M059J (cell line): ENCODE results near the gene C14orf132. TPM values are rescaled to one million over a fixed set of nuclear protein-coding genes. Genes with fewer than 3 reads are reported as not detected.

Experiments used
- DNase-seq: peaks from one replicate; pipeline ENCODE4 v3.0.0-alpha.2; 2012; ENCODE audit warnings: low read depth
- total RNA-seq: library from RNA; depleted of rRNA; stranded (reverse); fragments of >200 nt; shearing (Covaris generic); gene quantifications from 2 replicates; pipeline ENCODE4 v1.2.3, GENCODE V29; 2014

Gene C14orf132
- total RNA-seq, 1 experiment from 2014 or later = 2.0 TPM

DNA sequence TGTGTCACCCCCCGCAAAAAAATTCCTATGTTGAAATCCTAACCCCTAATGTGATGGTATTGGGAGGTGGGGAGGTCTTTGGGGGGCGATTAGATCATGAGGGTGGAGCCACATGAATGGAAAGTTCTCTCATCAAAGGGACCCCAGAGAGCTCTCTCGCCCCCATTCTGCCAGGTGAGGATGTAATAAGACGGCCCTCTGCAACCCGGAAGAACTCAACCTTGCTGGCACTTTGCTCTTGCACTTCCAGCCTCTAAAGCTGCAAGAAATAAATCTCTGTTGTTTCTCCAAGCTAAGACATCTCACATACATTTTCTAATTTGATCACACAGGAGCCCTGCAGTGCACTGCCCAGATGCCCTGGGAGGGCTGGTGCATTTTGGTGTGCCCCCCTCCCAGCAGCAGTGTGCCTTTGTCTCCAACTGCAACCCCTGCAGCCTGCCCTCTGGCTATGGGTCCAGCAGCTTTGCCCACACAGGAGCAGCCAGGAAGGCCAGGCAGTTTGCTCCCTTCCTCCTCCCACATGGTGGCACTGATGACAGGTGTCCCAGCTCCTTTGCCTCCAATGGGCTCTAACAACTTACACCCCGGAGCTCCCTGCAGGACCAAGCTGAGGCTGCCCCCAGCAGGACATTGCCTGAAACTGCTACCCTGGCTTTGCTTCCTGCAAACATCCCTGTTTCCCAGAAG lies 59.3 kb downstream of the C14orf132 start:
- peak; percentile 55 for DNase-seq

DNA sequence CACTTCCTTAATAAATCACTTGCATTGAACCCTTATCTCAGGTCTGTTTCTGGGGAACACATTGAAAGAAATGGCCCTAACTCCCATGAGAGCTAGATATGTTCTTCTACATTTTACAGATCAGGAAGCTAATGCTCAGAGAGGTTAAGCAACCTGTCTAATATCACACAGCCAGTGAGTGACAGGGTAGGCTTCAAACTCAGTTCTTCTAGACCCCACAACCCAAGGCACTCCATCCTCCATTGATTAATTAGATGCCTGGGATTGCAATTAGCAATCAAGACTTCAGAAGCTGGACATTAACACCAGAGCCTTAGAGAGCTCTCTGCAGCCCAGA lies 59.8 kb downstream of the C14orf132 start:
- DNase-seq = no peak

DNA sequence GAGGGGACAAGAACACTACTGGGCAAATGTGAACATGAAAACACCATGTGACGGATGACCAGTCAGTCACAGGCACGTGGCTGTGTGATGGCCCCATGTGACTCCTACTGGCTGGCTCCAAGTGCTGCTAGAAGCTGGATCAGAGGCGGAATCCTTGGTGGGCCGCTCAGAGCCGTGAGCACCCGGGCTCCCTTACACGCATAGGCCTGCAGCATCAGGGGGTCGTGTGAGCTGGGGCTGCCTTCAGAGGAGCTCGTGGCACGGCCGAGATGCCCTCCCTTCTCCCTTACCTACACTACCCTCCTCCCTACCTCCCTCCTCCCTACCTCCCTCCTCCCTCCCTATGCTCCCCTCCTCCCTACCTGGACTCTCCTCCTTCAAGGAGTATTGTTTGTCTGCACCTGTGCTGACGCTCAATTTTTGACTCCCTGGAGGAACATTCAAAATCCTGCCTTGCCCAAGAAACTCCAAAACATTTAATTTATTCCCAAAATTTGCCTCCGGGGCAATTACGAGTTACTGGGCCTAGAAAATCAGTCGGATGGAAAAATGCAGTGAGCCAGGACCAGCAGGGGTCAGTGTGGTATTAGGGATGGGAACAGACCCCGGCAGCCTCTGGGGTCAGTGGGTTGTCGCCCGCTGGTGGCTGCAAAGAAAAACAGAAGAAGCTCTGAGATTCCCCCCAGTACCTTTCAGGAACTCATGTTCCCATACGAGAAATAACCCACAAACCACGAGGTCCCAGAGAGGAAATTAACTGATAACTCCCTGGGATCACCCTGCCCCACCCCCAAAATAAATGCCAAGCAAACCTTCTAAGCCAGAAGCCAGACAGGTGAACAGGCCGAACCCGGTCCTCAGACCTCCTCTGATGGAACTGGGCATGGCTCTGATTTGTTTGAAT lies 61.3 kb downstream of the C14orf132 start:
- peak; percentile 72 for DNase-seq

DNA sequence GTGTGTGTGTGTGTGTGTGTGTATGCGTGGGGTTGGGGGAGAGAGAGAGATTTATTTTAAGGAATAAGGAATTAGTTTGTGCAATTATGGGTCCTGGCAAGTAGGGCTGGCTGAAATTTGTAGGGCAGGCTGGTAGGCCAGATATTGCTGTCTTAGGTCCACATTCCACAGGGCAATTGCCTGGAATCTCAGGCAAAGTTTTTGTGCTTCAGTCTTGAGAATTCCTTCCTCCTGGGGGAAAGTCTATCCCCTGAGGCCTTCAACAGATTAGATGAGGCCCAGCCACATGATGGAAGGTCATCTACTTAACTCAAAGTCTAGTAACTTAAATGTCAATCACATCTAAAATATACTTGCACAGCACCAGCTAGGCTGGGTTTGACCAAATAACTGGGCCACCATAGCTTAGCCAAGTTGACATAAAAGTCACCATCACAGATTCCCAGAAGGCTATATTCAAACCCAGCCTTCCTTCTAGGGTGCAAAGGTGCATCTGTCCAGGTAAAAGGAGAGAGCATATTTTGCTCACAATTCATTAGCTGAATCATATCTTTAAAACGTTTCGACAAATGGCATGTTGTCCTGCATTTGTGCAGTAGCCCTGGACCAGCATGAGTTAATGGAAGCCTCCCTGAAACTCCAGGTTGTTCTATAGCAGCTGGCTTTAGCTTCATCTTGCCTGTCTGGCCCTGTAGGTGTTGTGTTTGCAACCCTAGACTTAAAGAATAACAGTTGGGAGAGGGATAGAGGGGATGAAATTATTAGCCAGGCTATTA lies 63.1 kb downstream of the C14orf132 start:
- DNase-seq = no peak

DNA sequence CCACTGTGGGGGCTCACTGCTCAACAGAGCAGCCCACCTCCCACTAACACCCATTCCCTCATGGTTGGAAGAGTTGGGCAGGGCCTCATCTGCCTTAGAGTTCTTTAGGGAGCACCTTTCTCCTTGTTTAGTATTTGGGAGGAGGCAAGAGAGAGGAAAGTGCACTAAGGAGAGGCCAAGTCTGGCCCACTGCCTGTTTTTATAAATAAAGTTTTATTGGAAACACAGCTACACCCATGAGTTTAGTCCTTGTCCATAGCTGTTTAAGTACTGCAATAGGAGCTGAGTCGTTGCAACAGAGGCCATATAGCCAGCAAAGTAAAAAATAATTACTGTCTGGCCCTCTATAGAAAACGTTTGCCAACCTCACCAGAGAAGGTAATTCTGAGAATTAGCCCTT lies 63.9 kb downstream of the C14orf132 start:
- DNase-seq = no peak

DNA sequence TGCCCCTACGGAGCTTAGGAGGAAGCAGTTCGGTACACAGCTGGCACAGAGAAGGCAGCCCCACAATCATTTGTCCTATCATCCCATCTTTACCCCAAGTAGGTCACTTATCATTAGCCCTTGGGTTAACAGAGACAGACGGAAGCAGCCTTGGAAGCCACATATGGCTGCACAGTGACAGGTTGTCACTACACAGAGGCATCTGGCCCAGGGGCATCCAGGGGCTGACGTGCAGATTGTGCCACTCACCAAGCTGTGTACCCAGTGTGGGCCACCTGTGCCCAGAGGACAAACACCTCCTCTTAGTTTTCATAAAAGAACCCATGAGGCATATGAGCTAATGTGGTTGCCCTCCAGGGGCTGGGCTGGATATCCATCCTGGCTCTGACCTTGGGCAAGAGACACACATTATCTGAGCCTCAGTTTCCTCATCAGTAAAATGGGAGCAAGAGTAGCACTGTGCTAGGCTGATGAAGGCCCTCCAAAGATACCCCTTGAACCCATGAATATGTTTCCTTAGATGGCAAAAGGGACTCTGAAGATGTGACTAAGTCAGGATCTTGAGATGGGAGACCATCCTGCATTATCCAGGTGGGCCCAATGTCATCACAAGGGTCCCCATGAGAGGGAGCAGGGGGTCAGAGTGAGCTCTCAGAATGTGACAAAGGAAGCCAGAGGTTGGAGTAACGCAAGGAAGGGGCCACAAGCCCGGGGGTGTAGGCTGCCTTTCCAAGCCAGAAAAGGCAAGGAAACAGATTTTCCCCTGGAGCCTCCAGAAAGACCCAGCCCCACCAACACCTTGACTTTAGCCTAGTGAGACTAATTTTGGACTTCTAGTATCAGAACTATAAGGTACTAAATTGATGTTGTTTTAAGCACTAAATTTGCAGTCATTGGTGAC lies 64.6 kb downstream of the C14orf132 start:
- no peak for DNase-seq

DNA sequence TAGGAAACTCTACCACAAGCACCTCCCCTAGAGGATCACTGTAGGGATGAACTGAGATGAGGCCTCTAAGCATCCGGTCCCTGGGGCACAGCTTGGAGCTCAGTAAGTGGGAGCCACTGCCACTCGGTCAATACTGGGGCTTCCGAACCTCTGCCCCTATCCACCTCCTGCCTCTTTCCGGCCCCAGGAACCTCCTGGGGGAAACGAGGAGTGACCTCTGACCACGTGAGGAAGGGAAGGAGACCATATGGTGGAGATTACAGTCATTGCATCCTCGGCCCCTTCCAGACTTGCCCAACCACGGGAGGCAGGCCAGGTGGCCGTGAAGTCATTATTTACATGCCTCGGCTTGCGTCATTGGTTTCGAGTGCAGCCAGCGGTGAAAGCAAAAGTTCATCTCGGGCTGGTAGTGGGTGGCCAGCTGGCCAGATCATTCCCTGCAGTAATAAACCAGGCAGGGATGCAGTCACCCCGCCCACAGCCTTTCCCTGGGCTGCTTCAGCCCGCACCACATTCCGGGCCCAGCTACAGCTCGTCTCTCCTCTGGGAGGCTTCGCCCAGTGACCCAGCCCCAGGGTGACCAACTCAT lies 65.4 kb downstream of the C14orf132 start:
- peak; percentile 88 for DNase-seq

DNA sequence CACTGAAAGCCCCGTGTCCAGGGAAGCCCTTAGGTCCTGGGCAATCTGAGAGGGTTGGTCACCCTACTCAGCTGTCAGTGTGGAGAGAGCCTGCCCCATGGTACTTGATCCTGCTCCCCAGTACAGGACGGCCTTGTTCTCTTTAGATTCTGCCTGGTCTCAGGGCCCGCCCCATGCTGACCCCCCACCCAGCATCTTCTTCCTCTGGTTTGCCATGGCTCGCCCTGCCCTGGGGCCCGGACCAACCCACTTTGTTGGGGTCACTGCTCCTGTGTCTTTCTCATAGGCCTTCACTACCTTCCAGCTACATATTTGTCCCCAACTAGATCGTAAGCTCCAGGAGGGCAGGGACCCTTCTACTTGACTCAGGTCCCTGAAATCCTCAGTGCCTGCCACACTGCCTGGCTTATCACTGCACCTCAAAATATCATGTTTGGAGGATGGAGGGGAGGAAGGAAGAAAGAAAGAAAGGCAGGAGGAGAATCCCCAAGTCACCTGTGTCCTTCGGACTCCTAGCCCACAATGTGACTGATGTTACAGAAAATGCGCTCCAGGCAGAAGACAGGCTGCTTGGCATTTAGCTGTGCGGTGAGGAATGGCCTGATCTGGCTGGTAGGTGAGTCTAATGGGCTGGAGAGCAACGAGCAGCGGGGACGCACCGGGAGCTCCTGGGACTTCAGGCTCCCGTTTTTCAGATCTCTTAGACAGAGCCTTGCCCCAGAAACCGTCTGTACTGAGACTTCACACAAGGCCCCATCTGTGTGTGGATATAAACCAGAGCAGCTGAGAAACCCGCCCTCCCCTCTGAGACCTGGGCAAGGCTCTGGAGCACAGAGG lies 66.1 kb downstream of the C14orf132 start:
- DNase-seq = no peak

DNA sequence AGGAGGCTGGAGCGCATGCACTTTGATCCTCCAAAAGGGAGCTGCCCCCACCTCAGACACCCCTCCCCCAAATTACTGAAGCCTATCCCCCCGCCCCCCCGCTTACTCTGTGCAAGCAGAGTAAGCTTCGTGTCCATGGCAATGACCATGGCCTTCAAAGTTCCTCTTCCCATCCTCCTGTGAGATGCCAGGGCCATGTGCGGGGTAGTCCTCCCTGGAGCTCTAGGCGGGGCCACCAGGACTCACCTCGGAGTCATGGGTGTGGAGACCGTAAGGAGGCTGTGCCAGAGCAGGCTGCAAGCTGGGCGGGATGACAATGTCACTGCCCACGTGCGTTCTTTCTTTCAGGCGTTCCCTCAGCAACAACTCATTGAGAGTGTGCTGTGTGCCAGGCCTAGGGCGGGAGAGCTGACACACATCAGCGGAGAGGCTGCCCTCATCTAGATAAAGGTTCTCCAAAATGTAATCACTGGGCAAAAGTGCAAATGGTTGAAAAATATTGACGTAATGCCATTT lies 66.8 kb downstream of the C14orf132 start:
- no peak for DNase-seq

DNA sequence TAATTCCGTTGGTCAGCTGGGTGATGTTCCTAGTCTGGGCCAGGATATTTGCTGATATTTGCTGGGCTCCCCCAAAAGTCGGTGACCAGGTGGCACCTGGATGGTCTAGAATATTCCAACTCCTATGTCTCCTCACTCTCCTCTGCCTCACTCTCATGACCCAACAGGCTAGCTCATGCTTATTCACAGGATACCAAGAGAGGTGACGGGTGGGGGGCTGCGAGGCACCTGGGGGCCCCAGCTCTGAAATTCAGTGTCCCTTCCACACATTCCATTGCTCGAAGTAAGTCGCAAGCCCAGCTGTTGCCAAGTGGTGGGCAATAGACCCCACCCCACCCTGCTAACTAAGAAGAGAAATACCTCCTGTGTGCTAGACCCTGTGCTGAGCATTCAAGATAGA lies 67.7 kb downstream of the C14orf132 start:
- no peak for DNase-seq

DNA sequence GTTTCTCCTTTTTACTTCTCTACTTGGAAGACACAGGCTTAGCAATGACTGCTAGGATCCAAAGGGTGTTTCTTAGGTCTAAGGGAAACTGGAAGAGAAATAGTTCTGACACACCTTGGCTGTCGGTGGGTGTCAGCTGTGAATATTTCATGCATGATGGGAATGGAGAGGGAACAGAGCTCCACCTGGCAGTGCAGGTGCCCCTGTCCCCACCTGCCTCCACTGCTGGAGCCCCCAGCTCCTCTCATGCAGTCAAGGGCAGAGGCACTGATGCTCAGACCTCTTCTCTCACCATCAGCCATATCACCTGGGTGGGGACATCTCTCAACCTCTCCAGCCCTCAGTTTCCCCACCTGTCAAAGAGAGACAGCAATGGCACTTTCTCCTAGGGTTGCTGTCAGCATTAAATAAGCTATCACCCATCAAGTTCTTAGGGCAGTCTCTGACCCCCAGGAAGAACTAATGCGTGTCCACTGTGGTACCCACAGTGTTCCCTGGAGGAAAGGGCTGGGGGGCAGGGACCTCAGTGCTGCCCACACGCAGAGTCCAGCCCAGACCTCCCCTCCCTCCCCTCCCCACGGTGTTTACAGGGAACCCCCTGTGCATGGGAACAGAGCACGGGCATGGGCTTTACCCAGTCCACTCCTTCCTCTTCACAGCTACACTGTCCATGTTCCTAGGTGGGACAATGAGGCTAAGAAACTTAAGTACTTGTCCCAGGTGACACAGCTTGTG lies 69.1 kb downstream of the C14orf132 start:
- DNase-seq = no peak

DNA sequence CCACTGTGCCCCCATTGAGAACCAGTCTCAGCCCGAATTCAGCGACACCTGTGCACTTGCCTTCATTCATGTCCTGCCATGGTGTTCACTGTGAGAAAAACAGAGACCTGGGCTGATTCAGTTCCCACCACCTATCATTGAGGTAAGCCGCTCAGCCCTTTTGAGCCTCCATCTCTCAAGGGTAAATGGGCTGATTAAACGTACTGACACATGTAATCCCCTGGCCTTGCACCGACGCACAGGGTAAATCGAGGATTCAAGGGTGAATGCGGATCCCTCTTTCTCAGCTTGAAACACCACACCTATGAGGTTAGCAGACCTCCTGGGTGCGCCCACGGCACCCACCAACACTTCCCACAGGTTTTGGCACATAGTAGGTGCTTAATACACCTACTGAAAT lies 69.7 kb downstream of the C14orf132 start:
- no peak for DNase-seq

DNA sequence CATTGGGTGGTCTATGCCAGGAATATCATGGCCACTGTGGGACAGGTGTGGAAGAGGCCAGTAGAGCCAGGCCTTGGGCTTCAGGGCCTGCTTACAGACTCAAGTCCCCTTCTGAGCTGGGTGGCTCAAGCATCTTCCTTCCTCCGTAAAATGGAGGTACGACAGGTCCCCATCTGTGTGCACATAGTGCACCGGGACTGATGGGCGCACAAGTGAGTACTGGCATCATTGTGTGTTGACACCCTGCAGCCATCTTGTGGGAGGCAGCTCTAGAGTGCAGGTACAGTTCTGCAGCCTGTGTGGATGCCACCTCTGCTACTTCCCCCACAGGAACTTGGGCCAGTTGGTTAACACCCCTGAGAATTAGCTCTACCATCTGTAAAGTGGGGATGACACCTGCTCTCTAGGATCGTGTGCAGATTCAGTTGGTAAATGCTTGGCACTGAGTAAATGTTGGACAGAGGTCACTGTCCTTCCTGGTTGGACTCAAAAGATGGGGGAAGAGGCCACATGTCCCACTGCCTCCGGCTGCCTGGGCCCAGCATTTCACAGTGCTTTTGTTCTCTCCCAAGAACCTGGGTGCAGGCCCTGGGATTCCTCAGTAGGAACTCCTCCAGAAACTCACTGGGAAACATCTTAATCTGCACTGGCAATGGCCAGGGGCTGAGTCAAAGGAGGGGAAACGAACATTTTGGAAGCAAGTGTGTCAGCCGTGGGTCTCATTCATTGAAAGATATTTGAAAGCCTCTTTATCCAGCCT lies 70.6 kb downstream of the C14orf132 start:
- DNase-seq = no peak

DNA sequence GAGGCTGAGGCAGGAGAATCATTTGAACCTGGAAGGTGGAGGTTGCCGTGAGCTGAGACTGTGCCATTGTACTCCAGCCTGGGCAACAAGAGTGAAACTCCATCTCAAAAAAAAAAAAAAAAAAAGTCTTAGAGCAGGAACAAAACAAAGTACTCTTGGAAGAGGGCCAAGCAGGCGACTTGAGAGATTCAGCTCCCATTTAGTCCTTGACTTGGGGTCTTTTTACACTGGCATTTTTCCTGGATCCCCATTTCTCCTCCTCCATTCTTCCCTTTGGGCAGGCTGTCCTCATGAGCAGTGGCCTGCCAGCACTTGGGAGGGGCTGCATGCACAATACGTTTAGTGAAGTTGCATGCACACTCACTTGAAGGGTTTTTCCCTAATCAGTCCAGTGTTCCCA lies 72.9 kb downstream of the C14orf132 start:
- no peak for DNase-seq

DNA sequence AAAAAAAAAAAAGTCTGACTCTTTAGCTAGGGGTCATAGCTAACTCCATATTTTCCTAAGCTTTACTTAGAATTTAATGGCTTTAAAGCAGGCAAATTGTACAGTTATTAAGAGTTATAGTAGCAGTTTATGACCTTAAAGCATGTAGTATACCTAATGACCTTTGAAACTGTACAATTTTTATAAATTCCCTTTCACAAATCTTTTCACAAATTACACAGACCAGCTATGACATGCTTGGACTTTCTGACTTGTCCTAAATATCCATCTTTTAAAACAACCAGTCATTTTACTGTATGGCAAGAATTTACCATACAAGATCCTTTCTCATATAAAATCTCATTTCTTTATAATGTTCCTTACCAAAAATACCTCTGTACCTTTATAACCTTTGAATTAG lies 74.8 kb downstream of the C14orf132 start:
- no peak for DNase-seq

DNA sequence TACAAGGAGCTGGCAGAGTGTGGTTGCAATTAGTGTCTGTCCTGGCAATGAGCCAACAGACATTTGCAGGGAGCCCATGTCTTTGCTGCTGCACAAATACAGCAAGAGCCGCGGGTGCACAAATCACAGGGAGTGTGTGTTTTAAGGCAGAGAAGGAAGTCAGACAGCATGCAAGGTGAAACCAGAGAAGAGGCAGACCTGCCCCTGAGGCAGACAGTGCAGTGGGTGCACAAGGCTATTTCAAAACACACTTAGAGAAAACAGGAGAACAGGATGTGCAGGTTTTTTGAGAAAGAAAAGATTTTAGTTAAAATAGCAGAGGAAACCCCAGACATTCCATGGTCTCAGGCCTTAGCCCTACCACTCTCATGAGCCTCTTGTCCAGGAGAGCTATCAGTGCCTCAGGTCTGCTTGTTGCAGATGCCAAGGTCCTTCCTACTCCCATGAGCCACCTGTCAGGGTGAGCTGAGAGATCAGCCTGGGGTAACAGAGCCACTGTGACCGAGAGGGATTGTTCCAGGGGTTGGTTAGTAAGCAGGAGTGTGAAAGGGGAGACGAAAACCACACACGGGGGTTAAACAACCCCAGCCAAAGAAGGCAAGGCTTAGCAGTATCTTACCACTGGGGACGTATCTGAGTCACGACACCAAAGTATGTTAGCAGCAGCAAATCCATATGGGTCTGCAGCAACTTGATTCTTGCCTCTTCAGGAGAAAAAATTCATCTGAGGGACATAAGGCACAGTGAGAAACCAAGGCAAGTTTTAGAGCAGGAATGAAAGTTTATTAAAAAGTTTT lies 78.1 kb downstream of the C14orf132 start:
- DNase-seq = no peak

DNA sequence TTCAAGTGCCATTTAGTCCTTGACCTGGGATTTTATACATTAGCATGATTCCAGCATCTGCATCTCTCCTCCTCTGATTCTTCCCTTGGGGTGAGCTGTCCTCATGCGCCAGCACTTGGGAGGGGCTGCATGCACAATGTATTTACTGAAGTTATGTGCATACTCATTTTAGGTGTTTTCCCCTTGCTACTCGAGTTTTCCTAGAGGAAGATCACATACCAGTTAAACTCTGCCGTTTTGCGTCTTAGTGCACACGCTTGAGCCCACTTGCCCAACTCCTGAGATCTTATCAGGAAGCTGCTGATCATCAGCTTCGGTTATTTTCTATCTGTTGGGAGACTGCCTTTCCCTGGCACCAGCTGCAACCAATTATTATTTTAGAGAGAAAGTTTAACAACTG lies 78.8 kb downstream of the C14orf132 start:
- no peak for DNase-seq

DNA sequence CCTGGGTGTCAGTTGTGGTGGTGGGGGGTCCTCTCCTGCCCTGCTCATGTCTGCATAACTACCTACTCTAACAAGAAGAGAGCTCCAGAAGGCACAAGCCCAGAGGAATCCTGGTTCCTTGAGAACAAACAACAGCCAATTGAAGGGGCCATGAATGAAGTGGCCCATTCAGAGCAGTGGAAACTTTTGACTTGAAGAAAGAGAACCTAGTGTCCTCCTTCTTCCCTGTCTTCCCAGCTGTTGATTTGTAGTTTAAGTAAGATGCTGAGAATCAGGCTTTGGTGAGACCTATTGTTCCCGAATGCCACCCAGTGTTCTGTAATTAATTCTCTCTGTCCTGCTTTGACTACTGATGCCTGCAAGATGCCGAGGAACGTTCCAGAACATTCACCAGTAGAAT lies 79.2 kb downstream of the C14orf132 start:
- DNase-seq = no peak
